ENCODE measurements around the gene CRLF2.
A peak's percentile ranks its signal among the peaks of the same experiment; 100 is the strongest.
"Not testable (repeated sequence)": the region's sequence is repeated elsewhere in the genome, so short reads cannot be mapped to it uniquely, and the experiment has no call there.

CRLF2 gene, protein sequence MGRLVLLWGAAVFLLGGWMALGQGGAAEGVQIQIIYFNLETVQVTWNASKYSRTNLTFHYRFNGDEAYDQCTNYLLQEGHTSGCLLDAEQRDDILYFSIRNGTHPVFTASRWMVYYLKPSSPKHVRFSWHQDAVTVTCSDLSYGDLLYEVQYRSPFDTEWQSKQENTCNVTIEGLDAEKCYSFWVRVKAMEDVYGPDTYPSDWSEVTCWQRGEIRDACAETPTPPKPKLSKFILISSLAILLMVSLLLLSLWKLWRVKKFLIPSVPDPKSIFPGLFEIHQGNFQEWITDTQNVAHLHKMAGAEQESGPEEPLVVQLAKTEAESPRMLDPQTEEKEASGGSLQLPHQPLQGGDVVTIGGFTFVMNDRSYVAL

DNA sequence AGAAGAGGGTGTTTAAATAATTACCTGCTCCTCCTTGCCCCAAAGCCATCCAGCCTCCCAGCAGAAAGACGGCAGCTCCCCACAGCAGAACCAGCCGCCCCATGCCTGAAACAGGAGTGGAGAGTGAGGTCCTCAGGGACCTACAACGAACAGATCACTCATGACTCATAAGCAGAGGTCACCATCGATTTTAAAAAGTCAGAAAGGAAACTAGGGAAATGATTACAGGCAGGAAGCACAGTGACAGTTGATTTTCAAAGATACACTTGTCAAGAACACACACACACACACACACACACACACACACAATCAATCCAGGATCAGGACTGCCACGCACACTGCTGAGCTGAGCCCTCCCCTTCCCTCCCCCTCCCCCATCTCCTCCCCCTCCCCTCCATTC lies at the start of gene CRLF2:
CRLF2 (minus strand) TSS at position 118 of the 400 bp plus-strand sequence; CDS start at position 103, 15 bp downstream.
- in situ Hi-C loops (cut with HindIII; ENCODE audit: low pct_ligation_motif_present, low pct_unique_long_range_greater_than_20kb, low sequenced_read_pairs): no loop called here
- peak; percentile 37 for DNase-seq

DNA sequence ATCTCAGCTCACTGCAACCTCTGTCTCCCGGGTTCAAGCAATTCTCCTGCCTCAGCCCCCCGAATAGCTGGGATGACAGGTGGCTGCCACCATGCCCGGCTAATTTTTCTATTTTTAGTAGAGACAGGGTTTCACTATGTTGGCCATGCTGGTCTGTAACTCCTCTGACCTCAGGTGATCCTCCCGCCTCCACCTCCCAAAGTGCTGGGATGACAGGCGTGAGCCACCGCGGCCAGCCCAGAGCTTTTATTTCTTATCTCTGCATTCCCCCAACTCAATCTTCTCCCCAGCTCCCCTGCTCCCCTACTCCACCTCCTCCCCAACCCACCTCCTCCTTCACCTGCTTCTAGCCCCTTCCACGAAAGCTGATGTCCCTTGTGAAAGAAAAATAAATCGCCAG lies 49.3 kb upstream of the CRLF2 start:
- in situ Hi-C loops (cut with HindIII; ENCODE audit: low pct_ligation_motif_present, low pct_unique_long_range_greater_than_20kb, low sequenced_read_pairs): not testable (repeated sequence)

DNA sequence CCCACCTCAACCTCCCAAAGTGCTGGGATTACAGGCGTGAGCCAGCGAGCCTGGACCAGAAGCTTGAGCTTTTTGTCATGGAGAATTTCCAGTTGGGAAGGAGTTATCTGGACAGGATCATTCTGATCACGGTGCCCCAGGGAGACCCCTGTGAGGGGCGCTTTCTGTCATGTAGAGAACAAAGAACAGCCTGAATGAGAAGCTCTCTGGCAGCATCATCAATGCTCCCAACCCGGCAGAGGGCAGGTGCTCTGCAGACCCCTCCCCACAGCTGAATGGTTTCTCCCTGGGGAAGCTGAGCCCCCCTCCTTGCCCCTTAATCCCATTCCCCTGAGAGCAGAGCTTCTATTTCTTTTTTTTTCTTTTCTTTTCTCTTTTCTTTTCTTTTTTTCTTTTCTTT lies 48.8 kb upstream of the CRLF2 start:
- in situ Hi-C loops (cut with HindIII; ENCODE audit: low pct_ligation_motif_present, low pct_unique_long_range_greater_than_20kb, low sequenced_read_pairs): no loop called here
- DNase-seq: no peak

More for the DNA sequence above, 49.3 kb upstream of the CRLF2 start:
- not testable (repeated sequence) for DNase-seq

DNA sequence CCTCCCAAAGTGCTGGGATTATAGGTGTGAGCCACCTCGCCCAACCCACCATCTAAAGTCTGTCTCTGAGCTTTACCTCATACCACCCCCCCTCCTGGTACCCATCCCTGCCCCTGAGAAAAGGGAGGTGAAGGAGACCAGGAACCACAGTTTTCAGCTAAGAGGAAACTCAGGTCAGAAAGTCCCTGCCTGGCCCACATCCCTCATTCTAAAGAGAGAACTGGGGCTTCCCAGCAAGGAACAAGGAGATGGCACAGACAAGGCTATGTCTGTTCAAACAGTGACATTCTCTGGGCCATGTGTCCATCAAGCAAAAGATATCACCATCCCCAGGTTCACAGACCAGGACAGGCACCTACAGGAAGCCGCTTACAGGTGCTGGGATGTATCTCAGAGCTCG lies 40.4 kb upstream of the CRLF2 start:
- DNase-seq: no peak
- in situ Hi-C loops (cut with HindIII; ENCODE audit: low pct_ligation_motif_present, low pct_unique_long_range_greater_than_20kb, low sequenced_read_pairs): no loop called here

DNA sequence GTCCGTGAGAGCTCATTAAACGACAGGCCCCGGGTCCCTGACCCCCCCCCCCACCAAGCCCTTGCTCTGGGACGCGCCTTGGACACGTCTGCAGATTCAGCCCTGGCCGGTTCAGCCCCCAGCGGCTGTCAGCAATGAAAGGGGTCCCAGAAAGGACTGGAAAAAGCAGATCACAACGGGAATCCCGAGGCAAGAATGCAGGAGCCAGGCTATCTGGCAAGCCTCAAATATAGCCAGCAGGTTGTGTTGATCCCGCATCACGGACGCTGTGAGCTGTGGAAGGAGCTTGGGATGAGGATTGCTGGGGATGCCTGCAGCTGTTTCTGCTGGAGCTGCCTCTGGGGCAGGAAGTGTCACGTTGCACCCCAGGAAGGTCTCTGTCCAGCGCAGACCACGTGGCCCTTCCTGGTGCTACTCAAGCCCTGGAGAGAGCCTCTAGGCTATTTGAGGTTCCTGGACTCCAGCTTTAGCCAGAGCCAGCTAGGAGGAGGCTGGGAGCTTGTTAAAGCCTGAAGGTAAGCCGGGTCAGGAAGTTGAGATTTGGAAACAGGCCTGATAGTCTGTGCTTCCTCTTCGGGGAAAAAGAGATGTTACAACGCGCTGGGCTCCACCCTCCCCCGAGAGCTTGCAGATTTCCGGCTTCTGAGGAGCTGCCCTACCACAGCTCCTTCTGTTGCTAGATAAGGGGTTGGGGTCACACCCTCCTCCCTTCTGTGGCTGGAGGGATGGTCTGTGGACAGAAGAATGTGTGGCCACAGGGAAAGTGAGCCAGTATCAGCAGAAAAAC lies 36.8 kb upstream of the CRLF2 start:
- no peak for DNase-seq
- in situ Hi-C loops (cut with HindIII; ENCODE audit: low pct_ligation_motif_present, low pct_unique_long_range_greater_than_20kb, low sequenced_read_pairs): no loop called here

DNA sequence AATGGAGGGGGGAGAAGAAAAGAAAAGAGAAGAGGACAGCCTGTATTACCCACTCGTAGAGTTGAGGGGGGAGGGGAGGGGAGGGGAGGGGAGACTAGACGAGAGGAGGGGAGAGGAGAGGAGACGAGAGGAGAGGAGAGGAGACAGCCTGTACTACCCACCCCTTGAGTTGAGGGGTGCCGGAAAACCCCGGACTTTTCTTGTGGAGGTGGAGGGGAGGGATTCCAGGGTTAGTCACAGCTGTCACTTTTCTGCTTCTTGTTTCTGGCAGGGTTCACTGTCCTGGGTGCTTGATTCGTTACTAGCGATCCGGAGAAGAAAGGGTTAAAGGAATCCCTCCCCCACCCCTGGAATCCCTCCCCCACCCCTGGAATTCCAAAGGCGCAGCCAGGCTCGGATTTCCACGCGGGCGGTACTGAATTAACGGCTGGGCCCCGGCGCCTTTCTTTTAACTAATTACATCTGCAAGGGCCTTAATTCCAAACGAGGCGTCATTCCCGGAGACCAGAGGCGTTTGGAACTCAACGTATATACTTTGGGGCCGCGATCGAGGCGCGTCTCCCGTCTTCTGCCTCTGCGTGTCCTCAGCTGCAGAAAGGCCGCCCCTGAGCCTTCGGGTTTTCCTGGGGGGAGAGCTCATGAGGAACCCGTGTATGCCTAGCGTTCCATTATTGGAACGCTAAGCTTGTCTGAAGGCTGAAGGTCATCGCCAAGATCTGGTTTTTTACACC lies 36.0 kb upstream of the CRLF2 start:
- in situ Hi-C loops (cut with HindIII; ENCODE audit: low pct_ligation_motif_present, low pct_unique_long_range_greater_than_20kb, low sequenced_read_pairs): no loop called here
- DNase-seq: peak; percentile 3

DNA sequence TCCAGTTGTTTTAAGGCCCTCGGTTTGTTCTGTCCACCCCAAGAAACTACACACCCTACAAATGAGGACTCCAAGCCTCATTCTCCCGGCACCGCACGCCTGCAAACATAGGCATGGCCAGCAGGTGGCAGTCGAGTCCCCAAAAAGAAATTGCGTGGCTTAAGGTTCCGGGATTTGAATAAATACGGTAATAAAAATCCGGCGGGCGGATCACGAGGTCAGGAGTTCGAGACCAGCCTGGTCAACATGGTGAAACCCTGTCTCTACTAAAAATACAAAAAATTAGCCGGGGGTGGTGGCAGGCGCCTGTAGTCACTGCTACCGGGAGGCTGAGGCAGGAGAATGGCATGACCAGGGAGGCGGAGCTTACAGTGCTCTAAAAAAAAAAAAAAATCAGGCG lies 34.4 kb upstream of the CRLF2 start:
- in situ Hi-C loops (cut with HindIII; ENCODE audit: low pct_ligation_motif_present, low pct_unique_long_range_greater_than_20kb, low sequenced_read_pairs): no loop called here
- DNase-seq: peak; percentile 48

DNA sequence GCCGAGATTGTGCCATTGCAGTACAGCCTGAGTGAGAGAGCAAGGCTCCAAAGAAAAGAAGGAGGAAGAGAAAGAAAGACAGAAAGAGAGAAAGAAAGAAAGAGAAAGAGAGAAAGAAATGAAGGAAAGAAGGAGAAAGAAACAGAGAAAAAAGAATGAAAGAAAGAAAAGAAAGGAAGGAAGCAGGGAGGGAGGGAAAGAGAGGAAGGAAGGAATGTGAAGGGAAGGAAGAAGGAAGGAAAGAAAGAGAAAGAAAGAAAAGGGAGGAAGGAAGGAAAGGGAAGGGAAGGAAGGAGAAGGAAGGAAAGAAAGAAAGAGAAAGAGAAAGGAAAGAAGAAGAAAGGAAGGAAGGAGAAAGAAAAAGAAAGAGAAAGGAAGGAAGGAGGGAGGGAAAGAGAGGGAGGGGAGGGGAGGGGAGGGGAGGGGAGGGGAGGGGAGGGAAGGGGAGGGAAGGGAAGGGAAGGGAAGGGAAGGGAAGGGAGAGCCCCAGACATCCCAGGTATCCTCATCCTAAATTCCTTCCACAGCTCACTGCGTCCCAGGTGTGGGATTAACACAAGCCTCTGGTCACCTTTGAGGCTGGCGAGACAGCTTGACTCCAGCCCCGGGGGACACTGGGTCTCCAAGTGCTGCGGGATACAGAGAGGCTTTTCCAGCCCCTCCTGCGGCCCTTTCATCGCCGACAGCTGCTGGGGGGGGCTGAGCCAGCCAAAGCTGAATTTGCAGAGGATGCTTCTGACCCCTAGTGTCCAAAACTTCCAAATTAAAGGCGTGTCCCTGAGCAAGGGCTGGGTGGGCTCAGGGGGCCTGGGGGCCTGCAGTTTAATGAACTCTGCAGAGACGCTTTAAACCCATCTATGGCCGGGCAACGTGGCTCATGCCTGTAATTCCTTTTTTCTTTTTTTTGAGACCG lies 32.0 kb upstream of the CRLF2 start:
- DNase-seq: peak; percentile 11
- in situ Hi-C loops (cut with HindIII; ENCODE audit: low pct_ligation_motif_present, low pct_unique_long_range_greater_than_20kb, low sequenced_read_pairs): no loop called here

DNA sequence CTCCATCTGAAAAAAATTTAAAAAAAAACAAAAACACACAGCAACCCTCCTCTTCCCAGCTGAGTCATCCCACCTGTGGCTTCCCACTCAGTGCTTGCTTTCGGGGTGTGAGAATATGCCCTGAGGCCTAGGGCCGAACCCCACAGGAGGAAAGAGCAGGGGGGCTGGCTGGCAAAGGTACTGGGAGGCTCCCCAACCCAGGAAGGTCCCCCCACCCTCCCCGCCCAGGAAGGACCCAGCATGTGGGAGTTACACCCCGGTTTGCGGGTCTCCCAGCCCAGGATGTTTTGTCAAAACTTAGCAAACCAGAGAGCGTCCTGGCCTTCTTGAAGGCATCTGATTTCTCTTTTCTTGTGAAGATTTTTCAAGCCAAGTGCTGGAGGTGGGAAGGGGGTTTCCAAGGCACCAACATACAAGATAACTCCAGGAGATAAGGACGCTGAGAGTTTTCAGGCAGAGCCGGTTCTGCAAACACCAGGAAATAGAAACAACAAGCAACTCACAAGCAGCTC lies 30.5 kb upstream of the CRLF2 start:
- no peak for DNase-seq
- in situ Hi-C loops (cut with HindIII; ENCODE audit: low pct_ligation_motif_present, low pct_unique_long_range_greater_than_20kb, low sequenced_read_pairs): no loop called here

DNA sequence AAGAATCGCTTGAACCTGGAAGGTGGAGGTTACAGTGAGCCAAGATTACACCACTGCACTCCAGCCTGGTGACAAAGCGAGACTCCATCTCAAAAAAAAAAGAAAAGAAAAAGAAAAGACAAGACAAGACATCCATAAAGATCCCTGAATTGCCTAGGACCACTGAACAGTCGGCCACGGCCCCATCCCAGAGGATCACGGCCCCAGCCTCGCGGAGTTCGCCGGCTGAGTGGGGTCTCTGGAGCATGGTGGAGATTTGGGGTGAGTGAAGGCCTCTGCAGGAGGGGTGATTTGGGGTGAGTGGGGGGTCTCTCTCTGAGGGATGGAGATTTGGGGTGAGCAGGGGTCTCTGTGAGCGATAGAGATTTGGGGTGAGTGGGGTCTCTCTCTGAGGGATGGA lies 28.1 kb upstream of the CRLF2 start:
- DNase-seq; in situ Hi-C loops (cut with HindIII; ENCODE audit: low pct_ligation_motif_present, low pct_unique_long_range_greater_than_20kb, low sequenced_read_pairs): not testable (repeated sequence)

DNA sequence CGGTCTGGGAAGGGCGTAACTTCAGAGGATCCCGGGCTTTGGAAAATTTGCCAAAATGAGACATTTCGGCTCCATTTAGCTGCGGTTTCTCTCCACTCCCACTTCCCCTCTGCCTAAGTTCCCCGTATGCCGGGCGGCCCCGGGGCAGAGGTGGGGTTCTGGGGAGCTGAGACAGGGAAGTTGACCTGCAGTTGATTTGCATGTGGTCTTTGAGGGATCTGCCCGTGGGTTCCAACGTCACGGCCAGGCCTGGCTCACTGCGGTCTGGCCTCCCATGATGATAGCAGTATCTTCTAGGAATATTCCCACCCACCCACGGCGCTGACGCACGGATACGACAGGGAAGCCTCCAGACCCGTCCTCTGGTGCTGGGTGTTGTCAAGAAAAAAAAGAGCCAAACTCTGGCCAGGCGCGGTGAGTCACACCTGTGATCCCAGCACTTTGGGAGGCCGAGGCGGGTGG lies 27.3 kb upstream of the CRLF2 start:
- in situ Hi-C loops (cut with HindIII; ENCODE audit: low pct_ligation_motif_present, low pct_unique_long_range_greater_than_20kb, low sequenced_read_pairs): no loop called here
- DNase-seq: no peak

DNA sequence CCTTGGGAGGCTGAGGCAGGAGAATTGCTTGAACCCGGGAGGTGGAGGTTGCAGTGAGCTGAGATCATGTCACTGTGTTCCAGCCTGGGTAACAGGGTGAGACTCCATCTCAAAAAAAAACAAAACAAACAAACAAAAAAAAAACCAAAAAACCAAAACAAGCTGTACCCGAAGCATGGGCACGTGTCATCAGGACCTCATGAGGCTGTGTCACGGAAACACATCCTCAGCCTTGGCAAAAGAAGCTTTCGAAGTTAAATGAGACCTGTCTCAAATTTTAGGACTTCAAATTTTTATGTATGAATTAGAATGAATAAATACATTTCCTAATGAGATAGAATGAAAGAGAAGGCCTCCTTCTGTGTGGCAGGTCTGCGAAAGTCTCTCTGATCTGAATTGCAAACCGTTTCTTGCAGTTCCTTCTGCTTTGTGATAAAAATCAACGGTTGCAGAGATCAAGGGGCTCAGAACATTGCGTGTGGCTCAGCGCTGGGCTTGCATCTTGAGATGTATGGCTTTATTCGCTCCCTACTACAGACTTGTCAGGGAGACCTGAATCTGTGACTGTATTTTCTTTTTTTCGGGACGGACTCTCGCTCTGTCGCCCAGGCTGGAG lies 19.5 kb upstream of the CRLF2 start:
- in situ Hi-C loops (cut with HindIII; ENCODE audit: low pct_ligation_motif_present, low pct_unique_long_range_greater_than_20kb, low sequenced_read_pairs): no loop called here
- no peak for DNase-seq

DNA sequence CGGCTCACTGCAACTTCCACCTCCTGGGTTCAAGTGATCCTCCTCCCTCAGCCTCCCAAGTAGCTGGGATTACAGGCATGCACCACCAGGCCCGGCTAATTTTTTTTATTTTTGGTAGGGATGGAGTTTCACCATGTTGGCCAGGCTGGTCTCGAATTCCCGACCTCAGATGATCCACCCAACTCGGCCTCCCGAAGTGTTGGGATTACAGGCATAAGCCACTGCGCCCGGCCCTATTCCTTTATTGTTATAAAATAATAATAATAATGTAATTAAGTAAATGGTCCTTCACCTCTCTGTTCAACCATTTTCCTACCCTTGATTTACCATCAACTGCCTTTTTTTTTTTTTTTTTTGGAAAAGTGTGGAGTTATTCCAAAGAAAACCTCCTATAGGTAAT lies 15.7 kb upstream of the CRLF2 start:
- in situ Hi-C loops (cut with HindIII; ENCODE audit: low pct_ligation_motif_present, low pct_unique_long_range_greater_than_20kb, low sequenced_read_pairs); DNase-seq: not testable (repeated sequence)

DNA sequence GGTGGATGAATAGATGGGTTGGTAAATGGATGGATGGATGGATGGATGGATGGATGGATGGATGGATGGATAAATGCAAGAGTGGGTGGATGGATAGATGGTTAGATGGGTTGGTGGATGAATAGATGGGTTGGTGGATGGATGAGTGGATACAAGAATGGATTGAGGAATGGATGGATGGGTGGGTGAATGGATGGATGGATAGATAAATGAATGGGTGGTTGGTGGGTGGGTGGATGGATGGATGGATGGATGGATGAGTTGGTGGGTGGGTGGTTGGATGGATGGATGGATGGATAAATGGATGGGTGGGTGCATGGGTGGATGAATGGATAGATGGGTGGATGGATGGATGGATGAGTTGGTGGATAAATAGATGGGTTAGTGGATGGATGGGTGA lies 13.8 kb upstream of the CRLF2 start:
- DNase-seq: no peak
- in situ Hi-C loops (cut with HindIII; ENCODE audit: low pct_ligation_motif_present, low pct_unique_long_range_greater_than_20kb, low sequenced_read_pairs): no loop called here

DNA sequence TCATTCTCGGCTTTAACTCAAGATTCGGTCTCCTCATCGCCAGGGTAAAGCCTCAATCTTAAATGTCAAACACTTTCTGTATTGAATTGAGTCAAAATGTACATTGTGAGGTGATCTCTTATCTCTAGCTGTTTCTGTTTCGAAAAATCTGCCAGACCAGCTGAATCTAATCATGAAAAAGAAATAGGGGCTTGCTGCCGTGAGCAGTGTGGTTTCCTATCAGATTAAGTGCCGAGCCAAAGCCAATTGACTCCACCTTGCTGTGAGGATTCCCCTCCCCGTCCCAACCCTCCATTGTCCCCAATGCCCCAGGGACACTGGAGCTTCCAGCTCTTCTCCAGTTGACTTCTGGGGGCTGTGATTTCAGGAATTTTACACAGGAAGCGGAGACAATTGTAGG lies 12.5 kb upstream of the CRLF2 start:
- no peak for DNase-seq
- in situ Hi-C loops (cut with HindIII; ENCODE audit: low pct_ligation_motif_present, low pct_unique_long_range_greater_than_20kb, low sequenced_read_pairs): no loop called here

DNA sequence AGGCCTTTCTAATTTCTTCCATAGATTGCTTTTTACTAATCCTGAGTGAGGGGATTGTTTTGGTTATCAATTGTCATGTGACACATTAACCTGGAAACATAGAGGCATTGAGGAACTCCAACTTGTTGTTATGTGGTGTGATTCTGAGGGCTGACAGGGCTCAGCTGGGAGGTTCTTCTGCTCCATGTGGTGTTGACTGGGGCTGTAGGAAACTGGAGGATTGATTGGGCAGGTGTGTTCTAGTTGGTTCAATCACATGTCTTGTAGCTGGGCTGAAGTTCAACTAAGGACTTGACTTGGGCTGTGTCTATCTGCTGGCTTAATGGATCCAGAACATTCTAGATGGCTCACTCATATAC lies 10.8 kb upstream of the CRLF2 start:
- no peak for DNase-seq
- in situ Hi-C loops (cut with HindIII; ENCODE audit: low pct_ligation_motif_present, low pct_unique_long_range_greater_than_20kb, low sequenced_read_pairs): no loop called here

DNA sequence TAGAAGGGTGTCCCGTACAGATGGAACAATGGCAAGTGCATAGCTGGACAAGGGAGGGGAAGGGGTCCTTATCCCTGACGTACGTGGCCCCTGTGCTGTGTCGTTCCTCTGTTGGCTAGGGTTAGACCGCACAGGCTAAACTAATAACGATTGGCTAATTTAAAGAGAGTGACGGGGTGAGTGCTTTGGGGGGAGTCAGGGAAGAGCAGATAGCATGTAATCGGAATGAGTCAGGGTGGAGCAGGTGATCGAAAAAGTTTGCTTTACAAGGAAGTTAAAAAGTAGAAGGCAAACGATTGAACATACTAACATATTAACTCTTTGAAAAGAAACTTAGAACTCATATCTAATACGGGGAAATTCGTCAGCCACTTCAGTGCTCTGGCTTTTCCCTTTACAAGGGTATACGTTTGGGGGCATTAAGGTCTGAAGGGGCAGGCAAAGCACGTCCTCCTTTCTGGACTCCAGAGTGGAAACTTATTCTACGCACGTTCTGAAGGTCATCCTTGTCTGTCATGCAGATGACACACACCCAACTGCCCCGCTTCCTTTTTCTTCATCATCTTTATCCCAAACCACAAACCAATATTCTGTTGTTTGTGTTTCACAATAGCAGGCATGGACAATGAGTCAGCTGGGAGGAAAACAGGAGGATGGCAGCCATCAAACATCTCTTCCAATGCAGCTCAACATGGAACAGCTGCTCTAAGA lies 10.2 kb upstream of the CRLF2 start:
- DNase-seq: peak; percentile 8
- in situ Hi-C loops (cut with HindIII; ENCODE audit: low pct_ligation_motif_present, low pct_unique_long_range_greater_than_20kb, low sequenced_read_pairs): no loop called here
